Small intestine (tissue), 7 donors: Measurements from ENCODE around the gene HOXA11. TPM values are rescaled to one million over a fixed set of nuclear protein-coding genes. Genes with fewer than 3 reads are reported as not detected.

ENCODE experiments used
- DNase-seq, 2 donors: peaks; one replicate each; pipeline versions ENCODE4 v3.0.0 to v3.0.0-alpha.2; 2013
- FAIRE-seq: peaks from 2 replicates; lab custom pipeline; 2012; peaks lifted over from hg19 to GRCh38; lab: Jason Lieb, UNC
- H3K27ac ChIP-seq, 3 donors: one replicate each; pipeline ENCODE4 v1.5.1; 2013; ENCODE audit warnings: low read length in 2 of 3, mild to moderate bottlenecking in 2 of 3, control low read depth in 1 of 3, inconsistent platforms in 1 of 3, low read depth in 1 of 3, moderate library complexity in 1 of 3
- H3K27me3 ChIP-seq, 3 donors: one replicate each; pipeline ENCODE4 v1.6.1; 2013; ENCODE audit warnings: low read length in 3 of 3, inconsistent platforms in 1 of 3; ENCODE audit not compliant: control insufficient read depth in 3 of 3, insufficient read depth in 3 of 3
- H3K36me3 ChIP-seq, 3 donors: one replicate each; pipeline ENCODE4 v1.6.1; 2013; ENCODE audit warnings: low read length in 3 of 3, inconsistent platforms in 1 of 3, low read depth in 1 of 3, mild to moderate bottlenecking in 1 of 3, moderate library complexity in 1 of 3; ENCODE audit not compliant: control insufficient read depth in 3 of 3, insufficient read depth in 2 of 3
- H3K4me1 ChIP-seq, 3 donors: one replicate each; pipeline ENCODE4 v1.6.1; 2013; ENCODE audit warnings: low read length in 2 of 3, inconsistent platforms in 1 of 3, low read depth in 1 of 3, mild to moderate bottlenecking in 1 of 3, moderate library complexity in 1 of 3; ENCODE audit not compliant: control insufficient read depth in 3 of 3, insufficient read depth in 2 of 3
- H3K4me3 ChIP-seq, 3 donors: one replicate each; pipeline ENCODE4 v1.5.1; 2013; ENCODE audit warnings: low read length in 3 of 3, control low read depth in 1 of 3, inconsistent platforms in 1 of 3, low read depth in 1 of 3, mild to moderate bottlenecking in 1 of 3, moderate library complexity in 1 of 3
- H3K9me3 ChIP-seq, 2 donors: one replicate each; pipeline ENCODE4 v1.6.1; 2013; ENCODE audit warnings: low read depth in 1 of 2, low read length in 1 of 2; ENCODE audit not compliant: control insufficient read depth in 2 of 2, insufficient read depth in 1 of 2
- WGBS, 3 donors: extraction: QIAGEN DNeasy Blood & Tissue Kit; methylation state at CpG; one replicate each; pipeline ENCODE4 v1.1.7; 2013; 5-methylcytosine and 5-hydroxymethylcytosine counted together
- polyA plus RNA-seq, 4 donors: library from polyadenylated mRNA; stranded (reverse) in 3 of 4; unstranded in 1 of 4; fragments of 200-250 nt in 3 of 4; fragments of 120-200 nt in 1 of 4; gene quantifications; one replicate each; pipeline versions ENCODE4 v1.2.1 to v1.2.3, GENCODE V29; 2013
- donor health status: healthy with polysubstance abuse.
- donor health status: control.
- donor health status: control.
- donor health status: Bipolar disorder and iron deficiency.
- donor health status: healthy.

HOXA11 gene
- polyA plus RNA-seq, 4 donors = 0.04 TPM; not detected in 3

- FAIRE-seq = no peak
- Histone ChIP-seq H3K27ac (no peak overlapping the region), H3K9me3 (peaks cover 0 to 3% of the 10 kb centered on the region in 2 donors), H3K36me3 (no peaks in the 10 kb centered on the region), H3K4me1 (peaks cover 0 to 13% (median 5%) of the 10 kb centered on the region in 3 donors), H3K27me3 (peaks cover 18 to 93% (median 74%) of the 10 kb centered on the region in 3 donors), H3K4me3 (no peak overlapping the region)
- 11 to 14% (median 11%) methylated on average over 10 of the region's 10 CpGs for WGBS, 3 donors
- no peak for DNase-seq
These were observed 18.4 kb upstream of the HOXA11 start for GRCh38 chr7:27203365-27203953.

GRCh38 chr7:27202862-27203134 lies 17.8 kb upstream of the HOXA11 start:
- no peaks in the 10 kb centered on the region for H3K36me3 ChIP-seq
- DNase-seq (no peak), FAIRE-seq (no peak)
- WGBS, 3 donors = 7 to 11% (median 8%) methylated on average over 3 of the region's 3 CpGs
- H3K27ac ChIP-seq = no peak overlapping the region
- no peak overlapping the region for H3K4me3 ChIP-seq
- peaks cover 0 to 13% (median 5%) of the 10 kb centered on the region in 3 donors for H3K4me1 ChIP-seq
- peaks cover 0 to 3% of the 10 kb centered on the region in 2 donors for H3K9me3 ChIP-seq
- H3K27me3 ChIP-seq = peaks cover 18 to 93% (median 71%) of the 10 kb centered on the region in 3 donors

- WGBS, 3 donors = 14 to 20% (median 17%) methylated on average over 30 of the region's 30 CpGs
- Histone ChIP-seq H3K27me3 (peaks cover 18 to 94% (median 71%) of the 10 kb centered on the region in 3 donors), H3K9me3 (peaks cover 0 to 3% of the 10 kb centered on the region in 2 donors), H3K27ac (peak overlapping the region in 1 of 3 donors; percentile 3), H3K36me3 (no peaks in the 10 kb centered on the region), H3K4me1 (peaks cover 0 to 13% (median 5%) of the 10 kb centered on the region in 3 donors), H3K4me3 (no peak overlapping the region)
- no peak for FAIRE-seq
- DNase-seq = no peak
These were observed 17.2 kb upstream of the HOXA11 start for GRCh38 chr7:27202018-27202861.

- Histone ChIP-seq H3K27ac (no peak overlapping the region), H3K4me3 (peak overlapping the region in 2 of 3 donors; percentile 1 to 31), H3K36me3 (no peaks in the 10 kb centered on the region), H3K9me3 (peaks cover 0 to 3% of the 10 kb centered on the region in 2 donors), H3K27me3 (peaks cover 18 to 91% (median 71%) of the 10 kb centered on the region in 3 donors), H3K4me1 (peaks cover 0 to 13% (median 5%) of the 10 kb centered on the region in 3 donors)
- 5 to 11% (median 7%) methylated on average over 4 of the region's 4 CpGs for WGBS, 3 donors
- FAIRE-seq (no peak), DNase-seq (peak in 1 of 2 donors; percentile 42)
These were observed 16.6 kb upstream of the HOXA11 start for GRCh38 chr7:27201580-27202017.

GRCh38 chr7:27200761-27201579 lies 15.9 kb upstream of the HOXA11 start:
- Histone ChIP-seq H3K4me3 (peak overlapping the region; percentile 31 to 54 (median 44)), H3K27ac (peak overlapping the region in 1 of 3 donors; percentile 25), H3K36me3 (no peaks in the 10 kb centered on the region), H3K27me3 (peaks cover 18 to 86% (median 70%) of the 10 kb centered on the region in 3 donors), H3K9me3 (peaks cover 0 to 2% of the 10 kb centered on the region in 2 donors), H3K4me1 (peaks cover 0 to 13% (median 5%) of the 10 kb centered on the region in 3 donors)
- WGBS, 3 donors = 5 to 11% (median 7%) methylated on average over 14 of the region's 14 CpGs
- DNase-seq = no peak
- FAIRE-seq = no peak

GRCh38 chr7:27199849-27200760 lies 15.1 kb upstream of the HOXA11 start, which contains the start of gene HOXA13:
Gene HOXA13, minus strand, starts transcription at chr7:27200091. Its CDS starts 14 bp downstream, at chr7:27200077.
- FAIRE-seq (no peak), DNase-seq (peak in 1 of 2 donors; percentile 71)
- Histone ChIP-seq H3K27ac (peak within 1 kb of the TSS in 1 of 3 donors; percentile 25), H3K9me3 (no peaks in the 10 kb centered on the region), H3K36me3 (no peaks in the 10 kb centered on the region), H3K4me3 (peak within 1 kb of the TSS; percentile 31 to 69 (median 44)), H3K27me3 (peaks cover 21 to 85% (median 61%) of the 10 kb centered on the region in 3 donors), H3K4me1 (peaks cover 0 to 10% (median 5%) of the 10 kb centered on the region in 3 donors)
- 1 to 3% (median 1%) methylated on average over 67 to 99 of the region's 99 CpGs for WGBS, 3 donors

GRCh38 chr7:27198871-27199801 lies 14.1 kb upstream of the HOXA11 start:
- WGBS, 3 donors = 2 to 4% (median 3%) methylated on average over 62 to 93 of the region's 93 CpGs

More at GRCh38 chr7:27198871-27199801, 14.1 kb upstream of the HOXA11 start:
- Histone ChIP-seq H3K27me3 (peaks cover 19 to 85% (median 55%) of the 10 kb centered on the region in 3 donors), H3K9me3 (no peaks in the 10 kb centered on the region), H3K4me1 (peaks cover 0 to 10% (median 3%) of the 10 kb centered on the region in 3 donors), H3K36me3 (no peaks in the 10 kb centered on the region), H3K4me3 (peak overlapping the region; percentile 31 to 69 (median 44)), H3K27ac (no peak overlapping the region)
- FAIRE-seq = no peak
- peak in 1 of 2 donors; percentile 54 for DNase-seq
